HG02884 (cell line): ENCODE data around the gene TIGIT.

Experiments
- ATAC-seq: cut with Tn5 transposase; IDR thresholded peaks from one replicate; pipeline ENCODE4 v1.9.1; 2021; ENCODE audit warnings: mild to moderate bottlenecking, moderate library complexity; ENCODE audit not compliant: unreplicated experiment

TIGIT gene

GRCh38 chr3:114350690-114351089 is 56.9 kb downstream of the TIGIT start:
- no peak for ATAC-seq

- no peak for ATAC-seq
Observed at GRCh38 chr3:114351123-114351821, 57.4 kb downstream of the TIGIT start.

- ATAC-seq = no peak
Observed at GRCh38 chr3:114351822-114352145, 58.0 kb downstream of the TIGIT start.

- no peak for ATAC-seq
Observed at GRCh38 chr3:114355653-114356052, 61.8 kb downstream of the TIGIT start.

GRCh38 chr3:114356066-114356465 is 62.2 kb downstream of the TIGIT start:
- ATAC-seq = no peak

GRCh38 chr3:114356525-114356924 is 62.7 kb downstream of the TIGIT start:
- no peak for ATAC-seq
